SK-N-SH (cell line): ENCODE data around the gene SP1. TPM values are rescaled to one million over a fixed set of nuclear protein-coding genes. Genes with fewer than 3 reads are reported as not detected.

Source experiments
- CTCF ChIA-PET: fragments of 300-600, 350-600 bp; formaldehyde crosslinking; extraction: SDS; loops from one replicate; lab custom pipeline; 2021; lab: Yijun Ruan, JAX
- POLR2A ChIA-PET: fragments of 350-600 bp; sonication (Branson Sonifier 250); formaldehyde crosslinking; extraction: SDS; loops from one replicate; lab custom pipeline; 2020; ENCODE audit warnings: antibody characterized with exemption, inconsistent platforms; lab: Yijun Ruan, JAX
- DNase-seq: peaks from one replicate; pipeline ENCODE4 v3.0.0; 2012
- H2AFZ ChIP-seq: fragments of 200-600 bp; sonication (generic); 2 replicates; pipeline ENCODE4 v1.8.1; 2016; ENCODE audit warnings: antibody characterized with exemption, mild to moderate bottlenecking, low read depth
- H3F3A ChIP-seq: fragments of 200-600 bp; sonication (generic); replicated peaks from 2 replicates; pipeline ENCODE3; 2016; ENCODE audit warnings: antibody characterized with exemption, mild to moderate bottlenecking; ENCODE audit not compliant: insufficient read depth
- H3K27ac ChIP-seq, 2 experiments: fragments of 200-500 bp in 1 of 2; fragments of 200-600 bp in 1 of 2; sonication (Bioruptor generic) in 1 of 2; sonication (generic), shearing (Covaris generic) in 1 of 2; 2 replicates each; pipeline versions ENCODE4 v1.5.1 to v1.6.1; 2014 to 2016; ENCODE audit warnings: low read depth in 2 of 2, inconsistent platforms in 1 of 2, low read length in 1 of 2, mild to moderate bottlenecking in 1 of 2, mixed read lengths in 1 of 2
- H3K27me3 ChIP-seq: fragments of 200-600 bp; sonication (generic), shearing (Covaris generic); 2 replicates; pipeline ENCODE4 v1.6.1; 2016; ENCODE audit warnings: mixed run types; ENCODE audit not compliant: insufficient read depth
- H3K36me3 ChIP-seq, 2 experiments: fragments of 200-500 bp in 1 of 2; fragments of 200-600 bp in 1 of 2; sonication (Bioruptor generic) in 1 of 2; sonication (generic) in 1 of 2; replicated peaks in 1 of 2; 2 replicates each; pipeline versions ENCODE3 to v1.5.1; 2014 to 2016; ENCODE audit warnings: low read length in 1 of 2, mild to moderate bottlenecking in 1 of 2; ENCODE audit not compliant: insufficient read depth in 2 of 2, control insufficient read depth in 1 of 2
- H3K4me1 ChIP-seq, 2 experiments: fragments of 200-500 bp in 1 of 2; fragments of 200-600 bp in 1 of 2; sonication (Bioruptor generic) in 1 of 2; sonication (generic), shearing (Covaris generic) in 1 of 2; 2 replicates each; pipeline versions ENCODE4 v1.5.1 to v1.6.1; 2014 to 2016; ENCODE audit warnings: low read depth in 1 of 2, low read length in 1 of 2, mixed run types in 1 of 2; ENCODE audit not compliant: insufficient read depth in 2 of 2, control insufficient read depth in 1 of 2
- H3K4me2 ChIP-seq: fragments of 200-600 bp; sonication (generic), shearing (Covaris generic); 2 replicates; pipeline ENCODE4 v1.6.1; 2017; ENCODE audit warnings: mixed run types
- H3K4me3 ChIP-seq, 2 experiments: fragments of 200-500 bp in 1 of 2; fragments of 200-600 bp in 1 of 2; sonication (Bioruptor generic) in 1 of 2; sonication (generic), shearing (Covaris generic) in 1 of 2; 2 replicates each; pipeline versions ENCODE4 v1.5.1 to v1.8.1; 2014 to 2016; ENCODE audit warnings: low read depth in 2 of 2, inconsistent platforms in 1 of 2, low read length in 1 of 2, mild to moderate bottlenecking in 1 of 2, mixed read lengths in 1 of 2, moderate library complexity in 1 of 2
- H3K79me2 ChIP-seq: fragments of 200-600 bp; sonication (generic); 2 replicates; pipeline ENCODE4 v1.8.1; 2017; ENCODE audit warnings: mild to moderate bottlenecking; ENCODE audit not compliant: insufficient read depth
- H3K9ac ChIP-seq: fragments of 200-600 bp; sonication (generic); 2 replicates; pipeline ENCODE4 v1.6.1; 2017; ENCODE audit warnings: mixed run types
- H3K9me2 ChIP-seq: fragments of 200-600 bp; sonication (generic); 2 replicates; pipeline ENCODE4 v1.6.1; 2017; ENCODE audit warnings: mixed run types
- H3K9me3 ChIP-seq: fragments of 200-600 bp; sonication (generic); 2 replicates; pipeline ENCODE4 v1.6.1; 2017; ENCODE audit warnings: mixed run types, mild to moderate bottlenecking, moderate library complexity
- H4K20me1 ChIP-seq: fragments of 200-600 bp; sonication (generic); 2 replicates; pipeline ENCODE4 v1.6.1; 2017; ENCODE audit warnings: mild to moderate bottlenecking, mixed run types; ENCODE audit not compliant: insufficient read depth
- FOSL2 ChIP-seq: IDR thresholded peaks from 2 replicates; pipeline ENCODE4 v1.4.0; 2012; ENCODE audit warnings: low read depth, mild to moderate bottlenecking, moderate library complexity, borderline replicate concordance
- MXI1 ChIP-seq: IDR thresholded peaks from 2 replicates; pipeline ENCODE4 v1.6.1; 2012; ENCODE audit warnings: mild to moderate bottlenecking, low read depth, low read length, improper control_type of control experiment
- PBX3 ChIP-seq: IDR thresholded peaks from 2 replicates; pipeline ENCODE4; 2012
- POLR2AphosphoS5 ChIP-seq: IDR thresholded peaks from 2 replicates; pipeline ENCODE4 v1.6.1; 2012; ENCODE audit warnings: low read depth, low read length
- RCOR1 ChIP-seq: fragments of 150-350 bp; IDR thresholded peaks from 2 replicates; pipeline ENCODE4 v1.6.1; 2017; ENCODE audit warnings: antibody characterized with exemption, low read length
- TEAD4 ChIP-seq: IDR thresholded peaks from 2 replicates; pipeline ENCODE4 v1.4.0; 2012; ENCODE audit warnings: mild to moderate bottlenecking, borderline replicate concordance; ENCODE audit not compliant: insufficient read depth
- YY1 ChIP-seq: IDR thresholded peaks from 2 replicates; pipeline ENCODE4 v1.4.0; 2012; ENCODE audit warnings: low read depth, mild to moderate bottlenecking
- WGBS: methylation state at CpG from one replicate; pipeline ENCODE4 v1.1.6; 2017; ENCODE audit warnings: low lambda C conversion rate; 5-methylcytosine and 5-hydroxymethylcytosine counted together
- polyA plus RNA-seq, 3 experiments: library from polyadenylated mRNA; depleted of rRNA; stranded (reverse); fragments of >200 nt; gene quantifications; 2 replicates each; pipeline ENCODE4 v1.2.3, GENCODE V29; 2012

Gene SP1
- polyA plus RNA-seq, 1 of the 3 experiments (the other 2 are of a cell fraction), result 12.9 TPM

- Histone ChIP-seq H3K27me3 (no peaks in the 10 kb centered on the region), H3K4me2 (no peak overlapping the region), H3K9me3 (no peaks in the 10 kb centered on the region), H3F3A (peaks cover 36% of the 10 kb centered on the region), H3K4me3 (no peak overlapping the region), H3K4me1 (peaks cover 32 to 39% of the 10 kb centered on the region in 2 experiments), H3K9ac (no peak overlapping the region), H3K9me2 (no peaks in the 10 kb centered on the region), H2AFZ (no peak overlapping the region), H3K79me2 (peaks cover 19% of the 10 kb centered on the region; the same call in 1 of the 2 replicates), H4K20me1 (no peaks in the 10 kb centered on the region), H3K36me3 (peaks cover 21 to 43% of the 10 kb centered on the region in 2 experiments), H3K27ac (no peak overlapping the region; a peak in 1 of 4 replicates)
- TF ChIP-seq FOSL2, result no peak
- TF ChIP-seq MXI1, result no peak
- TF ChIP-seq TEAD4, result no peak
- TF ChIP-seq RCOR1, result no peak
- DNase-seq, result no peak
- ChIA-PET CTCF (interaction anchor here (1.1 to 1.3 kb wide), 2 partner anchors 10 to 90 kb away, joined by 3 to 7 read pairs; no protein-coding TSS in a partner anchor), POLR2A (no interaction called here)
- whole genome bisulfite sequencing, result 100% methylated on average over 3 of the region's 5 CpGs
These were observed 31.0 kb downstream of the SP1 start for GRCh38 chr12:53410951-53411350.

GRCh38 chr12:53413485-53414204 lies 33.7 kb downstream of the SP1 start:
- 14% methylated on average over 3 of the region's 3 CpGs for WGBS
- Histone ChIP-seq H3K79me2 (peaks cover 4% of the 10 kb centered on the region; the same call in 1 of the 2 replicates), H3F3A (peaks cover 43% of the 10 kb centered on the region), H4K20me1 (no peaks in the 10 kb centered on the region), H3K4me1 (peaks cover 44 to 47% of the 10 kb centered on the region in 2 experiments), H3K9me3 (no peaks in the 10 kb centered on the region), H3K36me3 (peaks cover 21 to 29% of the 10 kb centered on the region in 2 experiments), H3K4me3 (no peak overlapping the region; a peak in 1 of 4 replicates), H3K27ac (peak overlapping the region; percentile 73 to 99), H3K9ac (peak overlapping the region; percentile 25; the same call in 1 of the 2 replicates), H3K9me2 (no peaks in the 10 kb centered on the region), H3K4me2 (peak overlapping the region; percentile 71), H2AFZ (no peak overlapping the region), H3K27me3 (no peaks in the 10 kb centered on the region)
- no peak for DNase-seq
- ChIA-PET CTCF (interaction anchor here (0.9 to 2.8 kb wide), 5 partner anchors 28 to 68 kb away, joined by 3 to 23 read pairs (median 4); no protein-coding TSS in a partner anchor), POLR2A (interaction anchor here (1.4 kb wide), 1 partner anchor 34 kb away, joined by 4 read pairs; no protein-coding TSS in a partner anchor)
- TF ChIP-seq YY1 (no peak), PBX3 (peak; percentile 8; the same call in 1 of the 2 replicates), POLR2AphosphoS5 (no peak)
